Cardiac fibroblast (primary cell): ENCODE data around the gene SARM1.

Experiments used
- DNase-seq, 2 donors: peaks; one replicate each; pipeline versions ENCODE4 v3.0.0 to v3.0.0-alpha.2; 2010; ENCODE audit warnings: low read depth in 2 of 2
- H3K4me3 ChIP-seq, 2 donors: replicated peaks in 1 of 2; 1 replicate in 1 of 2; 2 replicates in 1 of 2; pipeline ENCODE4 v1.5.1; 2011; ENCODE audit warnings: low read depth in 2 of 2, low read length in 2 of 2, mild to moderate bottlenecking in 2 of 2, moderate library complexity in 1 of 2
- TF ChIP-seq, protein P1 (sequence below): IDR thresholded peaks from one replicate; pipeline ENCODE4 v1.5.1; 2011; ENCODE audit warnings: low read depth, mild to moderate bottlenecking, low read length, inconsistent platforms

The SARM1 gene

DNA sequence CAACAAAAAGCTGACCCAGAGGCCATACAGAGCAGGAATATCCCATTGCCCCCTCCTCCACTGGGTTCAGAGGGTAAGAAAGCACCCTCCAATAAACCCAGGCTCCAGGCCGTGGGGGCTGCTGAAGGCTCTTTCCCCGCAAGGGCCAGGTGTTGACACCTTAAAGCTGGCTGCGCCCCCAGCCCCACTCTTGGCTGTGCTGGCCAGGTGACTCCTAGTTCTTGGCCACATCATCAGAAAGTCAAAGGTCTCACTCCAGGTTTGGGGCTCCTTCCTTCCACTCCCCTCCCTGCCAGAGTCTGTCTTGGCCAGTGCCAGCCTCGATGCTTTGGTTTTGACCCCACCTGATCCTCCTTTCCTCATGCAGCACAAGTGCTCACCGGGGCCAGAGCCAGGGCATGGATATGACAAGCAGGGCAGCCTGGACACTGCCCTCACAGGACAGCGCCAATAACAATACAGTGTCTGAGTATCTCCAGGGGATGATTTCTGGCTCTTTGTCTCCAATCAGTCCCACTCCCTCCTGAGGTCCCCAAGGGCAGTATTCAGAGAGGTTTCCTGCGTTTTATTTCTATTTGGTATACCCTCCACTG lies 26.3 kb downstream of the SARM1 start:
- TF ChIP-seq, protein P1, sequence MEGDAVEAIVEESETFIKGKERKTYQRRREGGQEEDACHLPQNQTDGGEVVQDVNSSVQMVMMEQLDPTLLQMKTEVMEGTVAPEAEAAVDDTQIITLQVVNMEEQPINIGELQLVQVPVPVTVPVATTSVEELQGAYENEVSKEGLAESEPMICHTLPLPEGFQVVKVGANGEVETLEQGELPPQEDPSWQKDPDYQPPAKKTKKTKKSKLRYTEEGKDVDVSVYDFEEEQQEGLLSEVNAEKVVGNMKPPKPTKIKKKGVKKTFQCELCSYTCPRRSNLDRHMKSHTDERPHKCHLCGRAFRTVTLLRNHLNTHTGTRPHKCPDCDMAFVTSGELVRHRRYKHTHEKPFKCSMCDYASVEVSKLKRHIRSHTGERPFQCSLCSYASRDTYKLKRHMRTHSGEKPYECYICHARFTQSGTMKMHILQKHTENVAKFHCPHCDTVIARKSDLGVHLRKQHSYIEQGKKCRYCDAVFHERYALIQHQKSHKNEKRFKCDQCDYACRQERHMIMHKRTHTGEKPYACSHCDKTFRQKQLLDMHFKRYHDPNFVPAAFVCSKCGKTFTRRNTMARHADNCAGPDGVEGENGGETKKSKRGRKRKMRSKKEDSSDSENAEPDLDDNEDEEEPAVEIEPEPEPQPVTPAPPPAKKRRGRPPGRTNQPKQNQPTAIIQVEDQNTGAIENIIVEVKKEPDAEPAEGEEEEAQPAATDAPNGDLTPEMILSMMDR = no peak
- H3K4me3 ChIP-seq = no peak overlapping the region

DNA sequence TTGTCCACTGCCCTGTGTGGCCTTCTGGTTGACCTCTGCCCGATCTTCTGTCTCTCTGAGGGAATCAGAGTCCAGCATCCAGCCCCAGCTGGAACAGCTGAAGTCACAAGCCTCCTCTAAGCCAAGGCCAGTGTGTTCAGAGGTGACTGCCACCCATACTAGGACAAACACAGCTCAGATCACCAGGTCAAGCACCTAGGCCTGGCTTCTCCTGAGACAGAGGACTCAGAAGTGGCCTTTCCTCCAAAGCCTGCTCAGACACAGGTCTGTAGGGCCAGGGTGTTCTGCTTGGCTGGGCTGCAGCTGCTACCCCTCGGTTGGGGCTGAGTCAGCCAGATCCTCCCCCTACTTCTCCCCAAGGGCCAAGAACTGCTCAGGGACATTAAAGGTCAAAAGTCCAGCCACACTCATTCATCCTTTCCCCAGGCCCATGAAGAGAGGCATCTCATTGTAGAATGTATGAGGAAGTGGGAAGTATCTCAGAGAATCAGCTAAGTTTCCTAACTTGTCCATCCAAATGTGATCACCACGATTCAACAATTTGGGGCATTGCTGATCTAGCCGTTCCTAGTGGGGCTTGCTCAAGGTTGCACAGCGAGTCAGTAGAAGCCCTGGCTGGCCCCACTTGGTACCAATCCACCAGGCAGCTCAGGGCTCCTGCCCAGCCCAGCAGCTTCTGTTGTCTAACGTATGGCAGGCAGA lies 26.9 kb downstream of the SARM1 start:
- TF ChIP-seq, protein P1 = no peak
- no peak overlapping the region for H3K4me3 ChIP-seq
- DNase-seq = peak in 1 of 2 donors; percentile 15

More for the DNA sequence above, 26.3 kb downstream of the SARM1 start:
- no peak for DNase-seq

DNA sequence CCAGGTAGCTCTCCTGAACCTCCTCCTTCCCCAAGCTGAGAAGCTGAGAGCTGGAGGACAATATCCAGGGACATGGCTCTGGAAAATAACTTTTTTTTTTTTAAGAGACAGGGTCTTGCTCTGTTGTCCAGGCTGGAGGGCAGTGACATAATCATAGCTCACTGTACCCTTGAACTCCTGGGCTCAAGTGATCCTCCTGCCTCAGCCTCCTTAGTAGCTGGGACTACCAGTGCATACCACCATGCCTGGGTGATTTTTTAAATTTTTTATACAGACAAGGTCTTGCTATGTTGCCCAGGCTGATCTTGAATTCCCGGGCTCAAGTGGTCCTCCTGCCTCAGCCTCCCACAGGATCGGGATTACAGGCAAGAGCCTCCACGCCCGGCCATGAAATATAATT lies 28.3 kb downstream of the SARM1 start:
- DNase-seq = no peak
- TF ChIP-seq, protein P1 = no peak
- H3K4me3 ChIP-seq = no peak overlapping the region

DNA sequence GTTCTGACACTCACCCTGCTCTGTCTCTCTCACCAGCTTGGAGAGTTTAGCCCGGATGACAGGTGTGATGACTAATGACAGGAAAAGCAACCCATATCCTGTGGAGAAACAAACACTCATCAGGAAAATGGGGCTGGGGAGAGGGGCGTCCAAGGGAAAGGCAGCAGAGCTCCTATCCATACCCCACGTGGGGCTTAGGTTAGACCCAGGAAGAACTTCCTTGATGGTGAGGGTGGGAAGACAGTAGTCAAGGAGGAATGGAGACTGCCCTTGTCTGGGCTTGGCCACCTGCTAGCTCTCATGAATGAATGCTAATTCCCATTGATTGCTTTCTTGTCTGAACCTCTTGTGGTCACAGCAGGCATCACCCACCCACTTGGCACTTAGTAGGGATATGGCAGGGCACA lies 30.7 kb downstream of the SARM1 start:
- TF ChIP-seq, protein P1 = no peak
- no peak overlapping the region for H3K4me3 ChIP-seq
- no peak for DNase-seq

DNA sequence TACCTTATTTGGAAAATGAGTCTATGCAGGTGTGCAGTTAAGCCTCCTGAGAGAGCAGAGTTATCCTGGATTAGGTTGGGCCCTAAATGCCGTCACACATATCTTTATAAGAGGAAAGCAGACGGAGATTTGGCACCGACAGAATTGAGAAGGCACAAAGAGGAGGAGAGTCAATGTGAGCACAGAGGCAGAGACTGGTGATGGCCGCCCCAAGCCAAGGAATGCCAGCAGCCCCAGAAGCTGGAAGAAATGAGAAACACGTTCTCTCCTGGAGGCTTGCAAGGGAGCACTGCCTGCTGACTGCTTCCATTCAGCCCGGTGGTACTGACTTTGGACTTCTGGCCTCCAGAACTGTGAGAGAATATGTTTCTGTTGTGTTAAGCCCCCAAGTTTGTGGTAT lies 31.4 kb downstream of the SARM1 start:
- TF ChIP-seq, protein P1 = no peak
- no peak overlapping the region for H3K4me3 ChIP-seq
- no peak for DNase-seq

DNA sequence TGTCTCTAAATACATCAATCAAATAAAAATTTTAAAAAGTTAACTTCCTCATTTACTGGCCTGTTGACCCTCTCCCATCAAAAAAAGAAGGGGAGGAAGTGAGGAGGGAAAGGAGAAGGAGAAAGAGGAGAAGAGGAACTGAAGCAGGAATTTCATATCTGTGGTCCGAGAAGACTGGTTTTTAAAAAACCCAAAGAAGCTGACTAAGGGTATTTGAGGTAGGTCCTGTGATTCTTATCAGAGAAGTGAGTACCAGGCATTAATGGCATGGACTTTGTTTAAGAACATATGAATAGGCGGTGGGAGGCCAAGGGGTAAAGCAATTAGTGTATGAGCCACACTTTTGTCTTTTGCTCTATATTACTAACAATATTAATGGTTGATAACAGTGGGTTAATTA lies 32.5 kb downstream of the SARM1 start:
- H3K4me3 ChIP-seq = no peak overlapping the region
- TF ChIP-seq, protein P1 = no peak
- no peak for DNase-seq
